Thymus (tissue), 14 donors: ENCODE results near the gene RANBP10. TPM values are rescaled to one million over a fixed set of nuclear protein-coding genes. Genes with fewer than 3 reads are reported as not detected.

ENCODE experiments used
- DNase-seq, 9 donors: peaks; one replicate each; pipeline ENCODE4 v3.0.0-alpha.2; 2013; ENCODE audit warnings: low spot score in 9 of 9, low read depth in 6 of 9, missing footprints in 1 of 9
- H3K27ac ChIP-seq, 2 donors: one replicate each; pipeline ENCODE4 v1.5.1; 2013; ENCODE audit warnings: control low read depth in 1 of 2, low read depth in 1 of 2, low read length in 1 of 2, mild to moderate bottlenecking in 1 of 2, moderate library complexity in 1 of 2
- H3K27me3 ChIP-seq, 2 donors: one replicate each; pipeline ENCODE4 v1.5.1; 2013; ENCODE audit warnings: low read length in 1 of 2; ENCODE audit not compliant: control insufficient read depth in 2 of 2, insufficient read depth in 1 of 2
- H3K36me3 ChIP-seq, 2 donors: one replicate each; pipeline ENCODE4 v1.5.1; 2013; ENCODE audit warnings: low read length in 1 of 2, mild to moderate bottlenecking in 1 of 2, moderate library complexity in 1 of 2; ENCODE audit not compliant: control insufficient read depth in 2 of 2, insufficient read depth in 2 of 2
- H3K4me1 ChIP-seq, 2 donors: one replicate each; pipeline ENCODE4 v1.5.1; 2013; ENCODE audit warnings: low read length in 2 of 2; ENCODE audit not compliant: control insufficient read depth in 2 of 2, insufficient read depth in 2 of 2
- H3K4me3 ChIP-seq, 2 donors: one replicate each; pipeline ENCODE4 v1.5.1; 2013; ENCODE audit warnings: low read length in 2 of 2, control low read depth in 1 of 2, mild to moderate bottlenecking in 1 of 2
- H3K9me3 ChIP-seq, 2 donors: one replicate each; pipeline ENCODE4 v1.5.1; 2013; ENCODE audit warnings: low read length in 1 of 2, mild to moderate bottlenecking in 1 of 2; ENCODE audit not compliant: control insufficient read depth in 2 of 2, insufficient read depth in 1 of 2
- WGBS: extraction: QIAGEN DNeasy Blood & Tissue Kit; methylation state at CpG from one replicate; pipeline ENCODE4 v1.1.7; 2013; 5-methylcytosine and 5-hydroxymethylcytosine counted together
- long read RNA-seq, 10 donors: transcript quantifications; one replicate each; lab custom pipeline, GENCODE V29; 2026
- polyA plus RNA-seq: library from polyadenylated mRNA; stranded (reverse); fragments of 200-250 nt; gene quantifications from one replicate; pipeline ENCODE4 v1.2.3, GENCODE V29; 2013
- total RNA-seq: library from RNA; stranded (reverse); fragments of 120-200 nt; gene quantifications from one replicate; pipeline ENCODE4 v1.2.4, GENCODE V29; 2013
- donor health status: healthy.

RANBP10 gene
- total RNA-seq, result 3.7 TPM
- polyA plus RNA-seq, result 10.7 TPM
- long read RNA-seq, donor 1, result 0 reads
- long read RNA-seq, donor 2, result 0 reads
- long read RNA-seq, donor 3, full-length matches to known transcripts, result 2 of 2 reads
- long read RNA-seq, donor 3, partial matches to known transcripts, result 0 of 2 reads
- long read RNA-seq, donor 3, other reads (novel, unspliced or antisense), result 0 of 2 reads
- long read RNA-seq, donor 4, full-length matches to known transcripts, result 1 of 1 reads
- long read RNA-seq, donor 4, partial matches to known transcripts, result 0 of 1 reads
- long read RNA-seq, donor 4, other reads (novel, unspliced or antisense), result 0 of 1 reads
- long read RNA-seq, donor 5, partial matches to known transcripts, result 5 of 5 reads
- long read RNA-seq, donor 5, other reads (novel, unspliced or antisense), result 0 of 5 reads
- long read RNA-seq, donor 6, result 0 reads
- long read RNA-seq, donor 7, result 0 reads
- long read RNA-seq, donor 8, result 0 reads
- long read RNA-seq, donor 9, result 0 reads
- long read RNA-seq, donor 10, result 0 reads

- no peaks in the 10 kb centered on the region for H3K9me3 ChIP-seq
- peak; percentile 88 to 99 (median 98) for DNase-seq
- under 1% methylated on average over 54 of the region's 54 CpGs for WGBS
These were observed at the start of gene RANBP10, which contains the start of gene TSNAXIP1 for GRCh38 chr16:67806428-67807147. RANBP10 (minus strand) TSS chr16:67806560; CDS start chr16:67806536, 24 bp downstream. TSNAXIP1 (plus strand) TSS chr16:67806889; CDS start chr16:67807150, 261 bp downstream.

GRCh38 chr16:67855789-67856188 lies 49.4 kb upstream of the RANBP10 start:
- Histone ChIP-seq H3K27ac (no peak overlapping the region), H3K9me3 (no peaks in the 10 kb centered on the region), H3K36me3 (peaks cover 3 to 10% of the 10 kb centered on the region in 2 donors), H3K27me3 (no peaks in the 10 kb centered on the region), H3K4me3 (no peak overlapping the region), H3K4me1 (peaks cover 0 to 2% of the 10 kb centered on the region in 2 donors)
- 90% methylated on average over 10 of the region's 10 CpGs for WGBS
- DNase-seq, result no peak

More at GRCh38 chr16:67806428-67807147, at the start of gene RANBP10, which contains the start of gene TSNAXIP1:
- H3K36me3 ChIP-seq, result peaks cover 4 to 20% of the 10 kb centered on the region in 2 donors
- peaks cover 19 to 34% of the 10 kb centered on the region in 2 donors for H3K4me1 ChIP-seq
- H3K27me3 ChIP-seq, result no peaks in the 10 kb centered on the region
- peak within 1 kb of the TSS; percentile 69 to 87 for H3K4me3 ChIP-seq
- peak within 1 kb of the TSS; percentile 67 to 68 for H3K27ac ChIP-seq

GRCh38 chr16:67853670-67854069 lies 47.3 kb upstream of the RANBP10 start:
- H3K9me3 ChIP-seq, result no peaks in the 10 kb centered on the region
- no peak overlapping the region for H3K27ac ChIP-seq
- 96% methylated on average over 3 of the region's 3 CpGs for WGBS
- peaks cover 0 to 5% of the 10 kb centered on the region in 2 donors for H3K4me1 ChIP-seq
- DNase-seq, result no peak
- H3K36me3 ChIP-seq, result peaks cover 2 to 4% of the 10 kb centered on the region in 2 donors
- no peak overlapping the region for H3K4me3 ChIP-seq
- no peaks in the 10 kb centered on the region for H3K27me3 ChIP-seq

- DNase-seq, result no peak
- H3K9me3 ChIP-seq, result peaks cover 0 to 9% of the 10 kb centered on the region in 2 donors
- H3K4me3 ChIP-seq, result peak overlapping the region; percentile 2 to 94
- peaks cover 0 to 3% of the 10 kb centered on the region in 2 donors for H3K36me3 ChIP-seq
- peaks cover 32 to 50% of the 10 kb centered on the region in 2 donors for H3K4me1 ChIP-seq
- no peaks in the 10 kb centered on the region for H3K27me3 ChIP-seq
- H3K27ac ChIP-seq, result no peak overlapping the region
- WGBS, result 98% methylated on average over 11 of the region's 11 CpGs
These were observed 41.8 kb upstream of the RANBP10 start for GRCh38 chr16:67848118-67848517.

- H3K4me1 ChIP-seq, result peaks cover 32 to 54% of the 10 kb centered on the region in 2 donors
- H3K27me3 ChIP-seq, result no peaks in the 10 kb centered on the region
- peaks cover 0 to 9% of the 10 kb centered on the region in 2 donors for H3K9me3 ChIP-seq
- peak within 1 kb of the TSS; percentile 86 to 94 for H3K4me3 ChIP-seq
- H3K27ac ChIP-seq, result peak within 1 kb of the TSS; percentile 89 to 97
- under 1% methylated on average over 62 of the region's 62 CpGs for WGBS
- peaks cover 0 to 3% of the 10 kb centered on the region in 2 donors for H3K36me3 ChIP-seq
- no peak for DNase-seq
These were observed 40.9 kb upstream of the RANBP10 start, which contains the start of gene CENPT for GRCh38 chr16:67847064-67847861. CENPT (minus strand) TSS chr16:67847693; CDS start chr16:67833859, 13,834 bp downstream.

- under 1% methylated on average over 57 of the region's 57 CpGs for WGBS
- DNase-seq, result peak; percentile 83 to 99 (median 96)
- Histone ChIP-seq H3K9me3 (peaks cover 0 to 9% of the 10 kb centered on the region in 2 donors), H3K27ac (peak within 1 kb of the TSS; percentile 89 to 97), H3K4me1 (peaks cover 32 to 57% of the 10 kb centered on the region in 2 donors), H3K4me3 (peak within 1 kb of the TSS; percentile 86 to 94), H3K27me3 (no peaks in the 10 kb centered on the region), H3K36me3 (peaks cover 0 to 3% of the 10 kb centered on the region in 2 donors)
These were observed 40.1 kb upstream of the RANBP10 start, which contains the start of gene NUTF2 for GRCh38 chr16:67846320-67847063. NUTF2 (plus strand) TSS chr16:67846933; CDS start chr16:67865131, 18,198 bp downstream.

- 33% methylated on average over 2 of the region's 2 CpGs for WGBS
- Histone ChIP-seq H3K4me1 (peaks cover 32 to 61% of the 10 kb centered on the region in 2 donors), H3K9me3 (peaks cover 0 to 9% of the 10 kb centered on the region in 2 donors), H3K27ac (peak overlapping the region; percentile 89 to 97), H3K4me3 (peak overlapping the region; percentile 86 to 94), H3K27me3 (no peaks in the 10 kb centered on the region), H3K36me3 (peaks cover 0 to 3% of the 10 kb centered on the region in 2 donors)
- no peak for DNase-seq
These were observed 39.6 kb upstream of the RANBP10 start for GRCh38 chr16:67846063-67846319.
